Loucy (cell line): Measurements from ENCODE around the gene MACROD2.

Source experiments
- H2AFZ ChIP-seq: fragments of 200-600 bp; sonication (generic); 2 replicates; pipeline ENCODE4 v1.6.0; 2016; ENCODE audit warnings: antibody characterized with exemption, mild to moderate bottlenecking, low read length, moderate library complexity
- H3F3A ChIP-seq: fragments of 200-600 bp; 2 replicates; pipeline ENCODE4 v1.6.0; 2016; ENCODE audit warnings: antibody characterized with exemption, low read depth, mild to moderate bottlenecking
- H3K27me3 ChIP-seq: fragments of 200-600 bp; sonication (generic); 2 replicates; pipeline ENCODE4 v1.6.1; 2014; ENCODE audit warnings: low read length, mild to moderate bottlenecking; ENCODE audit not compliant: insufficient read depth, poor library complexity, severe bottlenecking
- H3K36me3 ChIP-seq: fragments of 200-600 bp; sonication (generic); 2 replicates; pipeline ENCODE4 v1.6.1; 2016; ENCODE audit warnings: low read length; ENCODE audit not compliant: insufficient read depth
- H3K4me1 ChIP-seq: fragments of 200-600 bp; sonication (generic); 2 replicates; pipeline ENCODE4 v1.5.1; 2014; ENCODE audit warnings: low read length, mild to moderate bottlenecking; ENCODE audit not compliant: insufficient read depth, poor library complexity, severe bottlenecking
- H3K4me2 ChIP-seq: fragments of 200-600 bp; sonication (generic); 2 replicates; pipeline ENCODE4 v1.6.0; 2014; ENCODE audit warnings: antibody characterized with exemption, low read length, low read depth, mild to moderate bottlenecking; ENCODE audit not compliant: poor library complexity, severe bottlenecking
- H3K4me3 ChIP-seq: fragments of 200-600 bp; sonication (generic); 2 replicates; pipeline ENCODE4 v1.5.1; 2014; ENCODE audit warnings: low read length, mild to moderate bottlenecking, mixed read lengths; ENCODE audit not compliant: poor library complexity, severe bottlenecking
- H3K79me2 ChIP-seq: fragments of 200-600 bp; sonication (generic); 2 replicates; pipeline ENCODE4 v1.6.1; 2014; ENCODE audit warnings: low read length; ENCODE audit not compliant: insufficient read depth
- H3K9ac ChIP-seq: fragments of 200-600 bp; sonication (generic); 2 replicates; pipeline ENCODE4 v1.6.0; 2014; ENCODE audit warnings: mild to moderate bottlenecking, low read depth, low read length, moderate library complexity; ENCODE audit not compliant: poor library complexity, severe bottlenecking
- H3K9me2 ChIP-seq: fragments of 200-600 bp; sonication (generic); replicated peaks from 2 replicates; pipeline ENCODE4 v1.6.1; 2016; ENCODE audit warnings: low read depth, low read length, mixed read lengths
- H3K9me3 ChIP-seq: fragments of 200-600 bp; sonication (generic); 2 replicates; pipeline ENCODE4 v1.6.1; 2014; ENCODE audit warnings: mild to moderate bottlenecking, antibody characterized with exemption, low read length, low read depth; ENCODE audit not compliant: insufficient read depth
- H4K20me1 ChIP-seq: fragments of 200-600 bp; sonication (generic); 2 replicates; pipeline ENCODE4 v1.6.0; 2014; ENCODE audit warnings: antibody characterized with exemption, low read length, mild to moderate bottlenecking; ENCODE audit not compliant: insufficient read depth, poor library complexity, severe bottlenecking
- EZH2phosphoT487 ChIP-seq: fragments of 200-600 bp; IDR thresholded peaks from 2 replicates; pipeline ENCODE4 v1.6.1; 2018; ENCODE audit warnings: antibody characterized with exemption, mild to moderate bottlenecking, moderate library complexity, borderline replicate concordance
- TF ChIP-seq, protein P1 (sequence below): fragments of 200-600 bp; sonication (generic); conservative IDR thresholded peaks from 2 replicates; pipeline ENCODE4 v1.5.1; 2014; ENCODE audit warnings: mild to moderate bottlenecking, antibody characterized with exemption, low read length

MACROD2 gene

DNA sequence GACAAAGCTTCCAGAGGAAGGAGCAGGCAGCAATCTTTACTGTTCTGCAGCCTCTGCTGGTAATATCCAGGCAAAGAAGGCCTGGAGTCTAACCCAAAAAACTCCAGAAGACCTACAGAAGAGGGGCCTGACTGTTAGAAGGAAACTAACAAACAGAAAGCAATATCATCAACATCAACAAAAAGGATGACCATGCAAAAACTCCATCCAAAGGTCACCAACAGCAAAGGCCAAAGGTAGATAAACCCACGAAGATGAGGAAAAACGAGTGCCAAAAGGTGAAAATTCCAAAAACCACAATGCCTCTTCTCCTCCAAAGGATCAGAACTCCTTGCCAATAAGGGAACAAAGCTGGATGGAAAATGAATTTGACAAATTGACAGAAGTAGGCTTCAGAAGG, 811.9 kb downstream of the MACROD2 start:
- Histone ChIP-seq H3K4me1 (no peaks in the 10 kb centered on the region), H3K79me2 (no peaks in the 10 kb centered on the region), H3K36me3 (no peaks in the 10 kb centered on the region), H3F3A (no peaks in the 10 kb centered on the region), H3K4me3 (no peak overlapping the region), H3K4me2 (no peak overlapping the region), H4K20me1 (no peaks in the 10 kb centered on the region), H3K9me2 (no peaks in the 10 kb centered on the region), H3K9me3 (0 out of 2 replicates have a peak, but pooled peaks cover 6% of the 10 kb centered on the region), H3K27me3 (no peaks in the 10 kb centered on the region), H3K9ac (no peak overlapping the region), H2AFZ (no peak overlapping the region)
- TF ChIP-seq, protein P1, sequence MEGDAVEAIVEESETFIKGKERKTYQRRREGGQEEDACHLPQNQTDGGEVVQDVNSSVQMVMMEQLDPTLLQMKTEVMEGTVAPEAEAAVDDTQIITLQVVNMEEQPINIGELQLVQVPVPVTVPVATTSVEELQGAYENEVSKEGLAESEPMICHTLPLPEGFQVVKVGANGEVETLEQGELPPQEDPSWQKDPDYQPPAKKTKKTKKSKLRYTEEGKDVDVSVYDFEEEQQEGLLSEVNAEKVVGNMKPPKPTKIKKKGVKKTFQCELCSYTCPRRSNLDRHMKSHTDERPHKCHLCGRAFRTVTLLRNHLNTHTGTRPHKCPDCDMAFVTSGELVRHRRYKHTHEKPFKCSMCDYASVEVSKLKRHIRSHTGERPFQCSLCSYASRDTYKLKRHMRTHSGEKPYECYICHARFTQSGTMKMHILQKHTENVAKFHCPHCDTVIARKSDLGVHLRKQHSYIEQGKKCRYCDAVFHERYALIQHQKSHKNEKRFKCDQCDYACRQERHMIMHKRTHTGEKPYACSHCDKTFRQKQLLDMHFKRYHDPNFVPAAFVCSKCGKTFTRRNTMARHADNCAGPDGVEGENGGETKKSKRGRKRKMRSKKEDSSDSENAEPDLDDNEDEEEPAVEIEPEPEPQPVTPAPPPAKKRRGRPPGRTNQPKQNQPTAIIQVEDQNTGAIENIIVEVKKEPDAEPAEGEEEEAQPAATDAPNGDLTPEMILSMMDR: no peak
- no peak for TF ChIP-seq EZH2phosphoT487

DNA sequence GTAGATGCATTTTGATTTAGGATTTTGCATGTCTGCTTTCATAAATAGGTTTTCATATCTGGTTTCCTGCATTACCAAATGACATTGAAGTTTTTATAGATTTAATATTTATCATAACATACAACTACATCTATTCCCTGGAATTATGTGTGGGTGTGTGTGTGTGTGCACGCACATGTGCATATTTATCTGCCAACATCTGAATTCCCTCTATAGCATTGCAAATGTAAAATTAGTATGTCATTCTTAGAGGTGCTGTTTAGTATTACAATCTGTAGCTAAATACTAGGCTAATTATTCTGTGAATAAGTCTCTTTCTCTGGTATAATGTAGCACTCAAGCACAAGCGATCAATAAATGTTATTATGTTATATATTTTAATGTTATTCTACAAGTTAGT, 820.0 kb downstream of the MACROD2 start:
- no peaks in the 10 kb centered on the region for H3K79me2 ChIP-seq
- no peaks in the 10 kb centered on the region for H3K9me2 ChIP-seq
- H3K27me3 ChIP-seq: no peaks in the 10 kb centered on the region
- TF ChIP-seq, protein P1: no peak
- TF ChIP-seq EZH2phosphoT487: no peak
- no peak overlapping the region for H2AFZ ChIP-seq
- no peak overlapping the region for H3K4me2 ChIP-seq
- no peaks in the 10 kb centered on the region for H4K20me1 ChIP-seq
- no peaks in the 10 kb centered on the region for H3K9me3 ChIP-seq
- H3K9ac ChIP-seq: no peak overlapping the region
- no peaks in the 10 kb centered on the region for H3K36me3 ChIP-seq
- no peaks in the 10 kb centered on the region for H3F3A ChIP-seq
- no peaks in the 10 kb centered on the region for H3K4me1 ChIP-seq
- no peak overlapping the region for H3K4me3 ChIP-seq

DNA sequence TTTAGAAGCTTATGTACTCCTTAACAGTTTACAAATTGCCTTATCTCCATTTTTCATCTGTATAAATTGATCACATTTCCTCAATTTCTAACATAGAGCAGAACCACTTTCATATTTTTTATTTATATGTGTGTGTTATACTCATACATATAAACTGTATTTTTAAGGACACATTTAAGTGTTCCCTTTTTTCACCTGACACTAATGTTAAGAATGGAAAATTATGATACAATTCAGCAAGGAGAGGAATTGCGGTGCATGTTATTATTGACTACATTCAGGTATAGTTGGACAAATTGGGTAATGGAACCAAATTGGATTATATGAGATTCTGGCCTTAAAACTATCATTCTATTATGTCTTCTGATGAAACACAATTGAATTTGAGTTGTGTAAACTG, 821.2 kb downstream of the MACROD2 start:
- Histone ChIP-seq H2AFZ (no peak overlapping the region), H3K9me2 (no peaks in the 10 kb centered on the region), H4K20me1 (no peaks in the 10 kb centered on the region), H3K4me3 (no peak overlapping the region), H3K9ac (no peak overlapping the region), H3K36me3 (no peaks in the 10 kb centered on the region), H3K79me2 (no peaks in the 10 kb centered on the region), H3K4me2 (no peak overlapping the region), H3K9me3 (no peaks in the 10 kb centered on the region), H3K4me1 (no peaks in the 10 kb centered on the region), H3F3A (no peaks in the 10 kb centered on the region), H3K27me3 (no peaks in the 10 kb centered on the region)
- TF ChIP-seq, protein P1: no peak
